ENCODE data around the gene NCKAP5L. TPM values are rescaled to one million over a fixed set of nuclear protein-coding genes. Genes with fewer than 3 reads are reported as not detected.
"Not testable (repeated sequence)": the region's sequence is repeated elsewhere in the genome, so short reads cannot be mapped to it uniquely, and the experiment has no call there.

NCKAP5L gene
- total and polyA plus RNA-seq, 2 donors (not counting 1 experiment from before 2014, with no cell fraction given), result 3.9 to 14.2 TPM

GRCh38 chr12:49865109-49865781 lies 37.0 kb upstream of the NCKAP5L start:
- TF ChIP-seq EZH2 (IDR thresholded peaks at IDR 0.05; ENCODE audit: low read length, missing control alignments), result no peak
- TF ChIP-seq CTCF (conservative IDR thresholded peaks at IDR 0.05 in 1 of 2, IDR thresholded peaks at IDR 0.05 in 1 of 2; ENCODE audit: low read depth in 1 of 2, low read length in 2 of 2), result no peak
- Histone ChIP-seq H3K4me2 (ENCODE audit: extremely low read depth, insufficient read depth, low read length) (no peak overlapping the region), H3K4me3 (replicated peaks in 1 of 4; ENCODE audit: control extremely low read depth in 1 of 4, insufficient read depth in 1 of 4, low read depth in 3 of 4, low read length in 4 of 4) (no peak overlapping the region), H4K20me1 (ENCODE audit: control insufficient read depth, extremely low read depth, insufficient read depth, low read length) (no peaks in the 10 kb centered on the region), H3K79me2 (ENCODE audit: control insufficient read depth, insufficient read depth, low read length) (no peaks in the 10 kb centered on the region), H3K4me1 (ENCODE audit: control insufficient read depth, extremely low read depth, insufficient read depth, low read length) (peaks cover 18% of the 10 kb centered on the region), H3K27ac (ENCODE audit: insufficient read depth, low read length) (no peak overlapping the region), H3K27me3 (ENCODE audit: control insufficient read depth, insufficient read depth, low read length) (peaks cover 26% of the 10 kb centered on the region), H3K9me3 (ENCODE audit: control insufficient read depth, insufficient read depth, low read depth, low read length) (no peaks in the 10 kb centered on the region), H3K9ac (ENCODE audit: insufficient read depth, low read length) (no peak overlapping the region), H2AFZ (ENCODE audit: low read length) (no peak overlapping the region), H3K36me3 (ENCODE audit: control insufficient read depth, insufficient read depth, low read length) (no peaks in the 10 kb centered on the region)
- no peak for DNase-seq (ENCODE audit: low read depth in 2 of 2)

GRCh38 chr12:49864798-49865090 lies 36.5 kb upstream of the NCKAP5L start:
- H3K79me2 ChIP-seq (ENCODE audit: control insufficient read depth, insufficient read depth, low read length), result no peaks in the 10 kb centered on the region
- no peaks in the 10 kb centered on the region for H3K36me3 ChIP-seq (ENCODE audit: control insufficient read depth, insufficient read depth, low read length)
- no peak overlapping the region for H3K4me3 ChIP-seq (replicated peaks in 1 of 4; ENCODE audit: control extremely low read depth in 1 of 4, insufficient read depth in 1 of 4, low read depth in 3 of 4, low read length in 4 of 4)
- H3K27me3 ChIP-seq (ENCODE audit: control insufficient read depth, insufficient read depth, low read length), result peaks cover 26% of the 10 kb centered on the region
- H4K20me1 ChIP-seq (ENCODE audit: control insufficient read depth, extremely low read depth, insufficient read depth, low read length), result no peaks in the 10 kb centered on the region
- no peak overlapping the region for H2AFZ ChIP-seq (ENCODE audit: low read length)
- no peaks in the 10 kb centered on the region for H3K9me3 ChIP-seq (ENCODE audit: control insufficient read depth, insufficient read depth, low read depth, low read length)
- no peak overlapping the region for H3K4me2 ChIP-seq (ENCODE audit: extremely low read depth, insufficient read depth, low read length)
- H3K4me1 ChIP-seq (ENCODE audit: control insufficient read depth, extremely low read depth, insufficient read depth, low read length), result peaks cover 16% of the 10 kb centered on the region
- no peak for DNase-seq (ENCODE audit: low read depth in 2 of 2)
- H3K27ac ChIP-seq (ENCODE audit: insufficient read depth, low read length), result no peak overlapping the region
- no peak for TF ChIP-seq EZH2 (IDR thresholded peaks at IDR 0.05; ENCODE audit: low read length, missing control alignments)
- TF ChIP-seq CTCF (conservative IDR thresholded peaks at IDR 0.05 in 1 of 2, IDR thresholded peaks at IDR 0.05 in 1 of 2; ENCODE audit: low read depth in 1 of 2, low read length in 2 of 2), result no peak
- no peak overlapping the region for H3K9ac ChIP-seq (ENCODE audit: insufficient read depth, low read length)

- H3K9me3 ChIP-seq (ENCODE audit: control insufficient read depth, insufficient read depth, low read depth, low read length), result no peaks in the 10 kb centered on the region
- no peaks in the 10 kb centered on the region for H3K79me2 ChIP-seq (ENCODE audit: control insufficient read depth, insufficient read depth, low read length)
- no peak overlapping the region for H3K27ac ChIP-seq (ENCODE audit: insufficient read depth, low read length)
- H3K4me1 ChIP-seq (ENCODE audit: control insufficient read depth, extremely low read depth, insufficient read depth, low read length), result peaks cover 13% of the 10 kb centered on the region
- H3K36me3 ChIP-seq (ENCODE audit: control insufficient read depth, insufficient read depth, low read length), result no peaks in the 10 kb centered on the region
- no peak for TF ChIP-seq CTCF (conservative IDR thresholded peaks at IDR 0.05 in 1 of 2, IDR thresholded peaks at IDR 0.05 in 1 of 2; ENCODE audit: low read depth in 1 of 2, low read length in 2 of 2)
- no peak for TF ChIP-seq EZH2 (IDR thresholded peaks at IDR 0.05; ENCODE audit: low read length, missing control alignments)
- H3K4me3 ChIP-seq (replicated peaks in 1 of 4; ENCODE audit: control extremely low read depth in 1 of 4, insufficient read depth in 1 of 4, low read depth in 3 of 4, low read length in 4 of 4), result no peak overlapping the region
- no peaks in the 10 kb centered on the region for H4K20me1 ChIP-seq (ENCODE audit: control insufficient read depth, extremely low read depth, insufficient read depth, low read length)
- DNase-seq (ENCODE audit: low read depth in 2 of 2), result no peak
- H3K27me3 ChIP-seq (ENCODE audit: control insufficient read depth, insufficient read depth, low read length), result peaks cover 26% of the 10 kb centered on the region
- no peak overlapping the region for H2AFZ ChIP-seq (ENCODE audit: low read length)
- no peak overlapping the region for H3K9ac ChIP-seq (ENCODE audit: insufficient read depth, low read length)
- H3K4me2 ChIP-seq (ENCODE audit: extremely low read depth, insufficient read depth, low read length), result no peak overlapping the region
Measured at GRCh38 chr12:49863946-49864797, 36.0 kb upstream of the NCKAP5L start.

GRCh38 chr12:49860921-49861320 lies 32.7 kb upstream of the NCKAP5L start:
- not testable (repeated sequence) for DNase-seq (ENCODE audit: low read depth in 2 of 2); H3K27ac ChIP-seq (ENCODE audit: insufficient read depth, low read length); H3K9ac ChIP-seq (ENCODE audit: insufficient read depth, low read length); H3K79me2 ChIP-seq (ENCODE audit: control insufficient read depth, insufficient read depth, low read length); H3K4me2 ChIP-seq (ENCODE audit: extremely low read depth, insufficient read depth, low read length); H3K9me3 ChIP-seq (ENCODE audit: control insufficient read depth, insufficient read depth, low read depth, low read length); H3K4me3 ChIP-seq (replicated peaks in 1 of 4; ENCODE audit: control extremely low read depth in 1 of 4, insufficient read depth in 1 of 4, low read depth in 3 of 4, low read length in 4 of 4); H2AFZ ChIP-seq (ENCODE audit: low read length); H3K4me1 ChIP-seq (ENCODE audit: control insufficient read depth, extremely low read depth, insufficient read depth, low read length); H4K20me1 ChIP-seq (ENCODE audit: control insufficient read depth, extremely low read depth, insufficient read depth, low read length); H3K36me3 ChIP-seq (ENCODE audit: control insufficient read depth, insufficient read depth, low read length)
- H3K27me3 ChIP-seq (ENCODE audit: control insufficient read depth, insufficient read depth, low read length), result peaks cover 22% of the 10 kb centered on the region

All from fibroblast of lung (primary cell).